K562 (cell line): Measurements from ENCODE around the gene DOCK3. TPM values are rescaled to one million over a fixed set of nuclear protein-coding genes. Genes with fewer than 3 reads are reported as not detected.

Source experiments
- ATAC-seq: fragments of 200-7000 bp; cut with Tn5 transposase; 3 replicates; pipeline ENCODE4 v1.9.1; 2020; ENCODE audit warnings: moderate library complexity
- BruUV-seq: library from RNA; stranded (reverse); fragments of 400-500 nt; replicated peaks from 2 replicates; lab custom pipeline; 2021; lab: Mats Ljungman, UMichigan
- CTCF ChIA-PET: fragments of 300-600 bp; formaldehyde crosslinking; extraction: SDS; loops from one replicate; lab custom pipeline; 2021; ENCODE audit warnings: low intra/inter-chr PET ratio; lab: Yijun Ruan, JAX
- POLR2A ChIA-PET: fragments of 300-600, 350-650 bp; sonication (Branson Sonifier 250); formaldehyde crosslinking; extraction: SDS; loops from one replicate; lab custom pipeline; 2021; ENCODE audit warnings: antibody characterized with exemption, inconsistent platforms; lab: Yijun Ruan, JAX
- DNase-seq, 4 experiments: peaks; one replicate each; pipeline versions ENCODE4 v3.0.0 to v3.0.0-alpha.2; 2011 to 2018; ENCODE audit warnings: low spot score in 3 of 4, mixed read lengths in 3 of 4; ENCODE audit errors: extremely low read depth in 1 of 4
- FAIRE-seq: peaks from 2 replicates; lab custom pipeline; 2011; peaks lifted over from hg19 to GRCh38; lab: Jason Lieb, UNC
- H2AFZ ChIP-seq: 2 replicates; pipeline ENCODE4 v1.6.0; 2011; ENCODE audit warnings: low read depth, low read length, control low read depth, inconsistent platforms
- H3K27ac ChIP-seq: fragments of 200-600 bp; 3 replicates; pipeline ENCODE4 v1.8.0; 2011; ENCODE audit warnings: low read depth, mild to moderate bottlenecking, control low read depth, inconsistent platforms, low read length, moderate library complexity, mixed read lengths; ENCODE audit errors: extremely low read depth
- H3K27me3 ChIP-seq, 2 experiments: fragments of 300-600 bp in 1 of 2; 2 replicates in 1 of 2; 3 replicates in 1 of 2; pipeline versions ENCODE4 v1.6.0 to v1.8.0; 2011; ENCODE audit warnings: inconsistent platforms in 2 of 2, low read length in 2 of 2, mild to moderate bottlenecking in 1 of 2, mixed read lengths in 1 of 2, moderate library complexity in 1 of 2; ENCODE audit not compliant: control insufficient read depth in 2 of 2, insufficient read depth in 2 of 2
- H3K36me3 ChIP-seq: fragments of 300-600 bp; 3 replicates; pipeline ENCODE4 v1.8.0; 2011; ENCODE audit warnings: mild to moderate bottlenecking, low read length, inconsistent platforms; ENCODE audit not compliant: control insufficient read depth, insufficient read depth
- H3K4me1 ChIP-seq, 2 experiments: fragments of 200-600 bp in 1 of 2; replicated peaks in 1 of 2; 2 replicates in 1 of 2; 3 replicates in 1 of 2; pipeline versions ENCODE4 v1.5.1 to v1.8.0; 2011; ENCODE audit warnings: inconsistent platforms in 2 of 2, low read length in 2 of 2, mild to moderate bottlenecking in 1 of 2, mixed read lengths in 1 of 2, moderate library complexity in 1 of 2; ENCODE audit not compliant: control insufficient read depth in 2 of 2, insufficient read depth in 2 of 2
- H3K4me2 ChIP-seq: 2 replicates; pipeline ENCODE4 v1.6.1; 2011; ENCODE audit warnings: low read length, control low read depth, inconsistent platforms, mixed read lengths; ENCODE audit not compliant: insufficient read depth
- H3K4me3 ChIP-seq: fragments of 200-600 bp; sonication (generic), shearing (Covaris generic); 2 replicates; pipeline ENCODE4 v1.5.1; 2016; ENCODE audit warnings: control low read depth, inconsistent platforms
- H3K79me2 ChIP-seq: fragments of 200-600 bp; 3 replicates; pipeline ENCODE4 v1.8.0; 2011; ENCODE audit warnings: low read length, inconsistent platforms; ENCODE audit not compliant: control insufficient read depth, insufficient read depth
- H3K9ac ChIP-seq, 2 experiments: 2 replicates each; pipeline versions ENCODE4 v1.6.0 to v1.6.1; 2011; ENCODE audit warnings: low read depth in 2 of 2, low read length in 2 of 2, control low read depth in 1 of 2, inconsistent platforms in 1 of 2, mild to moderate bottlenecking in 1 of 2, mixed read lengths in 1 of 2; ENCODE audit not compliant: insufficient read depth in 1 of 2
- H3K9me1 ChIP-seq: one replicate; pipeline ENCODE4 v1.6.0; 2011; ENCODE audit warnings: inconsistent platforms, mild to moderate bottlenecking, low read length, moderate library complexity; ENCODE audit not compliant: control insufficient read depth, insufficient read depth
- H3K9me3 ChIP-seq: replicated peaks from 2 replicates; pipeline ENCODE4 v1.5.1; 2011; ENCODE audit warnings: low read depth, low read length, inconsistent platforms; ENCODE audit not compliant: control insufficient read depth, insufficient read depth
- H4K20me1 ChIP-seq: replicated peaks from 2 replicates; pipeline ENCODE4 v1.6.1; 2011; ENCODE audit warnings: low read length, inconsistent platforms, mixed read lengths; ENCODE audit not compliant: control insufficient read depth, insufficient read depth
- COPS2 ChIP-seq: fragments of 450-650 bp; conservative IDR thresholded peaks from 2 replicates; pipeline ENCODE4 v1.6.1; 2016; ENCODE audit warnings: mild to moderate bottlenecking, moderate library complexity
- EGR1 ChIP-seq: fragments of 450-650 bp; conservative IDR thresholded peaks from 2 replicates; pipeline ENCODE4 v1.6.1; 2017; ENCODE audit warnings: mild to moderate bottlenecking
- POLR3G ChIP-seq: IDR thresholded peaks from 2 replicates; pipeline ENCODE4 v1.6.1; 2011; ENCODE audit not compliant: insufficient read length, insufficient replicate concordance; ENCODE audit errors: extremely low read depth
- SRF ChIP-seq, 2 experiments: fragments of 250-450, 450-650 bp in 1 of 2; sonication (Bioruptor Pico) in 1 of 2; sonication (generic) in 1 of 2; formaldehyde crosslinking; IDR thresholded peaks; 2 replicates each; pipeline versions ENCODE4 v1.5.0 to v1.5.1; 2020 to 2022; ENCODE audit warnings: mild to moderate bottlenecking in 1 of 2, missing genetic modification reagents in 1 of 2
- TFAM ChIP-seq: fragments of 250-450 bp; sonication (Bioruptor Pico); conservative IDR thresholded peaks from 2 replicates; pipeline ENCODE4 v1.5.0; 2021; ENCODE audit warnings: mild to moderate bottlenecking, moderate library complexity
- TSHZ1 ChIP-seq: fragments of 250-450 bp; sonication (Bioruptor Pico); IDR thresholded peaks from 2 replicates; pipeline ENCODE4 v1.4.0; 2020; ENCODE audit warnings: mild to moderate bottlenecking, moderate library complexity
- WGBS: fragments of 100-300 bp; shearing (Covaris generic); methylation state at CpG from one replicate; pipeline ENCODE4 v1.1.6; 2016; ENCODE audit warnings: low coverage, mixed read lengths; ENCODE audit not compliant: insufficient coverage; ENCODE audit errors: missing lambda C conversion rate; 5-methylcytosine and 5-hydroxymethylcytosine counted together
- in situ Hi-C: fragments of 300-500 bp; cut with MboI; formaldehyde crosslinking; loops from 4 replicates; pipeline ENCODE4 v1.15.0; 2018; ENCODE audit warnings: inconsistent platforms, mixed read lengths
- intact Hi-C: fragments of 100-400 bp; cut with micrococcal nuclease; formaldehyde crosslinking; loops from 2 replicates; pipeline ENCODE4 v1.14.2; 2022
- polyA plus RNA-seq, 8 experiments: library from polyadenylated mRNA; depleted of rRNA in 4 of 8; stranded (reverse) in 5 of 8; unstranded in 3 of 8; fragments of >200 nt; fragmentation: Nextera tagmentation in 2 of 8; fragmentation: Illumina TruSeq in 1 of 8; extraction: Ambion mirVana in 2 of 8; extraction: Trizol in 1 of 8; gene quantifications; 2 replicates each; pipeline versions ENCODE4 v1.2.1 to v1.2.3, GENCODE V29; 2011 to 2014; ENCODE audit warnings: inconsistent platforms in 1 of 8, missing spikeins in 1 of 8
- total RNA-seq, 7 experiments: library from RNA; depleted of rRNA in 6 of 7; stranded (reverse); fragments of >200 nt in 6 of 7; fragmentation: Illumina TruSeq in 2 of 7; extraction: Trizol in 2 of 7; gene quantifications; 2 replicates each; pipeline versions ENCODE4 v1.2.1 to v1.2.3, GENCODE V29; 2011 to 2021; ENCODE audit warnings: low replicate concordance in 1 of 7
- TF ChIP-seq, protein P1 (sequence below): fragments of 450-650 bp; formaldehyde crosslinking; IDR thresholded peaks from 2 replicates; pipeline ENCODE4 v1.4.0; 2022; ENCODE audit warnings: missing genetic modification characterization

The DOCK3 gene
- total and polyA plus RNA-seq, 9 of the 15 experiments (the other 6 are each of a cell fraction or from before 2014, with no cell fraction given) = under 0.01 to 0.03 (median 0.01) TPM; not detected in 4

- TF ChIP-seq, protein P1, sequence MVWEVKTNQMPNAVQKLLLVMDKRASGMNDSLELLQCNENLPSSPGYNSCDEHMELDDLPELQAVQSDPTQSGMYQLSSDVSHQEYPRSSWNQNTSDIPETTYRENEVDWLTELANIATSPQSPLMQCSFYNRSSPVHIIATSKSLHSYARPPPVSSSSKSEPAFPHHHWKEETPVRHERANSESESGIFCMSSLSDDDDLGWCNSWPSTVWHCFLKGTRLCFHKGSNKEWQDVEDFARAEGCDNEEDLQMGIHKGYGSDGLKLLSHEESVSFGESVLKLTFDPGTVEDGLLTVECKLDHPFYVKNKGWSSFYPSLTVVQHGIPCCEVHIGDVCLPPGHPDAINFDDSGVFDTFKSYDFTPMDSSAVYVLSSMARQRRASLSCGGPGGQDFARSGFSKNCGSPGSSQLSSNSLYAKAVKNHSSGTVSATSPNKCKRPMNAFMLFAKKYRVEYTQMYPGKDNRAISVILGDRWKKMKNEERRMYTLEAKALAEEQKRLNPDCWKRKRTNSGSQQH (CRISPR knock-in tag) = no peak
- no peak for TF ChIP-seq TFAM (CRISPR knock-in tag)
- no peak for TF ChIP-seq EGR1
- no peak for TF ChIP-seq POLR3G
Measured at GRCh38 chr3:50695031-50695430, 20.3 kb downstream of the DOCK3 start (continued).

DNA sequence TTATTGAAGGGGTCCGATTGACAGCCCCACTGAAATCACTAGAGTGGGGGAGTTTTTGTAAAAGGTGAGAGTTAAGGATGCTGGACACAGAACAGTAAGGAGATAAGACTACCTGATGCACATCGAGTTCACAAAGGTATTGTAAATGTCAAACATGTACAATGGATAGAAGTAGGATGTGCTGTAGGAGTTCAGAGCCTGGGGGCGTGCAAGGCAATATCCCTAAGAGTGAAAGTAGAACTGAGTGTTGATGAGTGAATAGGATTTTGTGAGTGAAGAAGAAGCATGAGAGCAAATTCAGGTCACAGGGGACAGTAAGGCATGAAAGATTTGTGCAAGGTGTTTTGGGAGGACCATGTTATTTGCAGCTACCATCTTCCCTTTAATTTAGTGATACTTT lies 21.5 kb downstream of the DOCK3 start:
- Histone ChIP-seq H3K27me3 (no peaks in the 10 kb centered on the region), H3K9me3 (no peaks in the 10 kb centered on the region), H2AFZ (no peak overlapping the region), H3K9me1 (no peaks in the 10 kb centered on the region), H3K4me2 (no peak overlapping the region), H3K4me3 (no peak overlapping the region), H4K20me1 (no peaks in the 10 kb centered on the region), H3K4me1 (no peaks in the 10 kb centered on the region), H3K79me2 (no peaks in the 10 kb centered on the region), H3K36me3 (no peaks in the 10 kb centered on the region), H3K9ac (no peak overlapping the region), H3K27ac (no peak overlapping the region)
- in situ Hi-C loops = no loop called here
- no TSS peak for BruUV-seq
- DNase-seq (no peak), ATAC-seq (no peak), FAIRE-seq (no peak)
- TF ChIP-seq SRF (CRISPR knock-in tag; IDR thresholded peaks at IDR 0.05) (no peak), TSHZ1 (CRISPR knock-in tag) (no peak), COPS2 (no peak)
- ChIA-PET CTCF (no interaction called here), POLR2A (interaction anchor here (0.7 kb wide), 1 partner anchor 105 kb away, joined by 4 read pairs; no protein-coding TSS in a partner anchor)
- 0% methylated on average over 3 of the region's 3 CpGs for WGBS
- intact Hi-C loops = no loop called here
